Measurements from ENCODE around the gene ASPSCR1. TPM values are rescaled to one million over a fixed set of nuclear protein-coding genes. Genes with fewer than 3 reads are reported as not detected.

The ASPSCR1 gene
- total RNA-seq, 1 donor from 2014 or later, result 50.0 TPM

- TF ChIP-seq, protein P1, sequence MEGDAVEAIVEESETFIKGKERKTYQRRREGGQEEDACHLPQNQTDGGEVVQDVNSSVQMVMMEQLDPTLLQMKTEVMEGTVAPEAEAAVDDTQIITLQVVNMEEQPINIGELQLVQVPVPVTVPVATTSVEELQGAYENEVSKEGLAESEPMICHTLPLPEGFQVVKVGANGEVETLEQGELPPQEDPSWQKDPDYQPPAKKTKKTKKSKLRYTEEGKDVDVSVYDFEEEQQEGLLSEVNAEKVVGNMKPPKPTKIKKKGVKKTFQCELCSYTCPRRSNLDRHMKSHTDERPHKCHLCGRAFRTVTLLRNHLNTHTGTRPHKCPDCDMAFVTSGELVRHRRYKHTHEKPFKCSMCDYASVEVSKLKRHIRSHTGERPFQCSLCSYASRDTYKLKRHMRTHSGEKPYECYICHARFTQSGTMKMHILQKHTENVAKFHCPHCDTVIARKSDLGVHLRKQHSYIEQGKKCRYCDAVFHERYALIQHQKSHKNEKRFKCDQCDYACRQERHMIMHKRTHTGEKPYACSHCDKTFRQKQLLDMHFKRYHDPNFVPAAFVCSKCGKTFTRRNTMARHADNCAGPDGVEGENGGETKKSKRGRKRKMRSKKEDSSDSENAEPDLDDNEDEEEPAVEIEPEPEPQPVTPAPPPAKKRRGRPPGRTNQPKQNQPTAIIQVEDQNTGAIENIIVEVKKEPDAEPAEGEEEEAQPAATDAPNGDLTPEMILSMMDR (IDR thresholded peaks at IDR 0.05), result no peak
- intact Hi-C loops (cut with micrococcal nuclease), result no loop called here
- H3K9me3 Mint-ChIP-seq, result no peaks in the 10 kb centered on the region
- CTCF ChIA-PET, result interaction anchor here (1.4 kb wide), 1 partner anchor 66 kb away, joined by 3 read pairs; no protein-coding TSS in a partner anchor
- no peak overlapping the region for H3K4me3 Mint-ChIP-seq
- peaks cover 2% of the 10 kb centered on the region for H3K27me3 Mint-ChIP-seq
- POLR2A ChIA-PET, result no interaction called here
- peaks cover 28% of the 10 kb centered on the region for H3K4me1 Mint-ChIP-seq
- DNase-seq (no peak), ATAC-seq (ENCODE audit: low read depth) (no peak)
- H3K36me3 Mint-ChIP-seq (ENCODE audit: low read depth), result no peaks in the 10 kb centered on the region
- no peak overlapping the region for H3K27ac Mint-ChIP-seq
These were observed 48.1 kb downstream of the ASPSCR1 start for GRCh38 chr17:82025401-82026107.

DNA sequence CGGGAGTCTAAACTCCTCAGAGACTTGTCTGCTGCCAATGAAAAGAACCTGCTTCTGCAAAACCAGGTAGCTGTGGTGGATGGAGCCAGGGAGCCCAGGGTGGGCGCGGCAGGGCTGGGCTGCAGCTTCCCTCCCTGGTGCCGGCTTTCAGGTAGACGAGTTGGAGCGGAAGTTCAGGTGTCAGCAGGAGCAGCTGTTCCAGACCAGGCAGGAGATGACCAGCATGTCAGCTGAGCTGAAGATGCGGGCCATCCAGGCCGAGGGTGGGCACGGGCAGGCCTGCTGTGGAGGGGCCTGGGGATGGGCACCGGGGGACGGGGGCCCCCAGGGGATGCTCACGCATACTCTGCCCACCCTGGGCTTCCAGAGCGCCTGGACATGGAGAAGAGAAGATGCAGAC lies 50.8 kb downstream of the ASPSCR1 start:
- POLR2A ChIA-PET, result interaction anchor here (0.8 kb wide), 1 partner anchor 8 kb away, joined by 7 read pairs; no protein-coding TSS in a partner anchor
- no peak overlapping the region for H3K27ac Mint-ChIP-seq
- H3K27me3 Mint-ChIP-seq, result peaks cover 2% of the 10 kb centered on the region
- H3K9me3 Mint-ChIP-seq, result no peaks in the 10 kb centered on the region
- H3K4me1 Mint-ChIP-seq, result peaks cover 15% of the 10 kb centered on the region
- H3K36me3 Mint-ChIP-seq (ENCODE audit: low read depth), result no peaks in the 10 kb centered on the region
- CTCF ChIA-PET, result no interaction called here
- ATAC-seq (ENCODE audit: low read depth) (no peak), DNase-seq (no peak)
- TF ChIP-seq, protein P1 (IDR thresholded peaks at IDR 0.05), result no peak
- intact Hi-C loops (cut with micrococcal nuclease), result no loop called here
- H3K4me3 Mint-ChIP-seq, result no peak overlapping the region

DNA sequence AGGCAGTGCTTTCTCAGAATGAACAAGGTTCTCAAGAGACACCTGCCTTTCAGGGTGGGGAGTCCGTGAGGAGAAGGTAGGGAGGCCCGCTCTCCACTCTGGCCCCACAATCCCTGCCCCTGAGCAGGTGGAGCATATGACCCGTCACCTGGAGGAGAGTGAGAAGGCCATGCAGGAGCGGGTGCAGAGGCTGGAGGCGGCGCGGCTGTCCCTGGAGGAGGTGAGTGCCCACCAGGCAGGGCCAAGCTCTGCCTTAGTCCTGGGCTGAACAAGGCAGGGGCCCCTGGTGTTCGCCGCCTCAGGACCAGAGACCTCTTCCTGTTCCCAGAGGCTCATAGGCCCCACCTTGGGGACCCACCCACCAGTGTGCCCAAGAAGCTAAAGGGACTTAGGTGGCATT lies 51.5 kb downstream of the ASPSCR1 start:
- no peak overlapping the region for H3K4me3 Mint-ChIP-seq
- peaks cover 11% of the 10 kb centered on the region for H3K4me1 Mint-ChIP-seq
- H3K9me3 Mint-ChIP-seq, result no peaks in the 10 kb centered on the region
- POLR2A ChIA-PET, result no interaction called here
- H3K27ac Mint-ChIP-seq, result no peak overlapping the region
- H3K27me3 Mint-ChIP-seq, result peaks cover 2% of the 10 kb centered on the region
- CTCF ChIA-PET, result interaction anchor here (1.1 to 2.0 kb wide), 2 partner anchors 9 to 69 kb away, joined by 3 to 7 read pairs; no protein-coding TSS in a partner anchor
- no peak for DNase-seq
- no peak for ATAC-seq (ENCODE audit: low read depth)
- intact Hi-C loops (cut with micrococcal nuclease), result no loop called here
- TF ChIP-seq, protein P1 (IDR thresholded peaks at IDR 0.05), result no peak
- H3K36me3 Mint-ChIP-seq (ENCODE audit: low read depth), result no peaks in the 10 kb centered on the region

DNA sequence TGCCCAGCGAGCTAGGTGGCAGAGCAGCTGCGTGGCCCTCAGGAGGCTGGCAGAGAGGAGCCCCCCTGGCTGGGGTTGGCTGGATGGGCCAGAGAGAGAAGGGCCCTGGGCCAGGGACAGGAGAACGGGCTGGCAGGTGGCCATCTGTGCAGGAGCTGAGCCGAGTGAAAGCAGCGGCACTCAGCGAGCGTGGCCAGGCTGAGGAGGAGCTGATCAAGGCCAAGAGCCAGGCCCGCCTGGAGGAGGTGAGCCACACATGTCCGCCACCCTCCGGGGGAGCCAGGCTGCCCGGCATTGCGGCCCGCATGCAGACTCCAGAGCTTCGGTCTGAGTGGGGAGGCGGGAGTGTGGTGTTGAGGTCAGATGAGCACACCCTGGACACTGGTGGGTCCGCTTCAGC lies 52.0 kb downstream of the ASPSCR1 start:
- DNase-seq, result no peak
- no peak overlapping the region for H3K27ac Mint-ChIP-seq
- intact Hi-C loops (cut with micrococcal nuclease), result no loop called here
- TF ChIP-seq, protein P1 (IDR thresholded peaks at IDR 0.05), result no peak
- peaks cover 9% of the 10 kb centered on the region for H3K4me1 Mint-ChIP-seq
- ATAC-seq (ENCODE audit: low read depth), result no peak
- no peaks in the 10 kb centered on the region for H3K36me3 Mint-ChIP-seq (ENCODE audit: low read depth)
- peaks cover 2% of the 10 kb centered on the region for H3K27me3 Mint-ChIP-seq
- CTCF ChIA-PET, result interaction anchor here (1.1 to 2.3 kb wide), 4 partner anchors 9 to 126 kb away, joined by 3 to 15 read pairs (median 8); no protein-coding TSS in a partner anchor
- H3K9me3 Mint-ChIP-seq, result no peaks in the 10 kb centered on the region
- H3K4me3 Mint-ChIP-seq, result peak overlapping the region; percentile 62
- POLR2A ChIA-PET, result interaction anchor here (1.2 kb wide), 1 partner anchor 23 kb away, joined by 3 read pairs; the partner anchor contains the start of genes GPS1 and RFNG

GRCh38 chr17:82029990-82030469 lies 52.6 kb downstream of the ASPSCR1 start:
- H3K4me3 Mint-ChIP-seq, result no peak overlapping the region
- no peak for ATAC-seq (ENCODE audit: low read depth)

More at GRCh38 chr17:82029990-82030469, 52.6 kb downstream of the ASPSCR1 start:
- CTCF ChIA-PET, result interaction anchor here (0.8 to 2.3 kb wide), 8 partner anchors 10 to 292 kb away, joined by 3 to 15 read pairs (median 4); partner anchors contain the start of gene FASN
- intact Hi-C loops (cut with micrococcal nuclease), result loop anchor here (2.0 to 10.0 kb wide), 2 partner anchors 187 to 265 kb away; no protein-coding TSS in a partner anchor
- DNase-seq, result no peak
- peaks cover 9% of the 10 kb centered on the region for H3K4me1 Mint-ChIP-seq
- POLR2A ChIA-PET, result interaction anchor here (0.6 to 1.2 kb wide), 2 partner anchors 22 to 26 kb away, joined by 3 read pairs; partner anchors contain the start of genes GPS1 and RFNG
- H3K36me3 Mint-ChIP-seq (ENCODE audit: low read depth), result peaks cover under 1% of the 10 kb centered on the region
- no peak overlapping the region for H3K27ac Mint-ChIP-seq
- H3K9me3 Mint-ChIP-seq, result no peaks in the 10 kb centered on the region
- H3K27me3 Mint-ChIP-seq, result peaks cover 2% of the 10 kb centered on the region
- TF ChIP-seq, protein P1 (IDR thresholded peaks at IDR 0.05), result no peak

All from activated B cell treated with CpG ODN at 0.5 μM for 24 hours (primary cell).